ENCODE measurements around the gene MUC13.

Gene MUC13

DNA sequence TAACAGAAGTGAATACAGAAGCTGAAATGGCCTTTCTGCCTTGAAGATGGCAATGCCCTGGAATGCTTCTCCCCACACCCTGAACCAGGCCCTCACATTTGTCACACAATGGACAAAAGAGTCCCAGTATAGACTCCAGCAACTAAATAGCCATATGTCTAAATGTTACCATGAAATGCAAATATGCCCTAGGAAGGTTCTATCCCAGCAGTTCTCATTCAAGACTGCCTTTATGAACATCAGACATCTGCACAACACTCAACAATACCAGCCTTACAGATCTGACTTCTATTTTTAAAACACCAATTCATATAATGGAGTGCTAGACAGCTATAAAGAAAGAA lies 55.2 kb downstream of the MUC13 start:
- Histone ChIP-seq H3K4me2 (peak overlapping the region; percentile 71), H3K4me1 (peaks cover 19% of the 10 kb centered on the region), H3K4me3 (no peak overlapping the region), H3K9ac (no peak overlapping the region), H3K36me3 (no peaks in the 10 kb centered on the region), H4K20me1 (no peaks in the 10 kb centered on the region; the same call in 1 of the 2 replicates), H3K27ac (no peak overlapping the region), H3K9me3 (no peaks in the 10 kb centered on the region), H3K27me3 (peaks cover 13% of the 10 kb centered on the region)
- no peak for TF ChIP-seq Cebpa-rat (IDR thresholded peaks at IDR 0.05)

DNA sequence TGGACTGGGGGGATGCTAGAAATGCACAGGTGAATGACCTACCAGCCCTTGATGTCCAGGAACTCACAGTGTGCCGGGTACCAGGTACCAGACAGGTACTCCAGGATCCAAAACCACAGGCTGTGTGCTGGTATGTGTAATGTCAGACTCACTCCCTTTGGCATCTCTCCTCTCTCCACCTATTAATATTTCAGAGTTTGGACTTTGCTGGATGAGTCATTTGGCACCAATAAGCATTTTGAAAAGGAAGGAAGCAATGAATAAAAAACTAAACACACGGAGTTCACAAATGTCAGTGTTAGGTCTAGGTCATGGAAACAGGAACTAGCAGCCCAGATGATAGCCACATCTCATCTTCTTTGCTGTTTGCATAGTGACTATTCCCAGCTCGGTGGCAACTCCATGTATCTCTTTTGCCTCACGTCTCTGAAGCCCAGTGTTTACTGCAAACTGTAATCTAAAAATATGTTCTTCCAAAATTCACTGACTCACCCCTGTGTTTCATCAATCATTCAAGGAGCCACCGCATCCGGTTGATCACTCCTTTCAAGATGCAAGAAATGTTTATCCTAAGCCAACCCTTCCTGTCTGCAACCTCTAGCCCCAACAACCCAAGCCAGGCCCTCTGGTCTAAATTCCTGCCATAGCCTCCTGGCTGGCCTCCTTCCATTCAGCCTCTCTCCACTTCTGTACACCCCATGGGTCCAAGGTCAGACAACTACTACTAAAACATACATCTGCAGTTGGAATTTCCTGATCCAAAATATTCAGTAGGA lies 55.8 kb downstream of the MUC13 start:
- Histone ChIP-seq H3K27ac (no peak overlapping the region), H3K4me2 (peak overlapping the region; percentile 71), H3K4me1 (peaks cover 19% of the 10 kb centered on the region), H3K27me3 (peaks cover 8% of the 10 kb centered on the region), H3K9me3 (no peaks in the 10 kb centered on the region), H3K36me3 (no peaks in the 10 kb centered on the region), H3K4me3 (no peak overlapping the region), H3K9ac (no peak overlapping the region), H4K20me1 (no peaks in the 10 kb centered on the region; the same call in 1 of the 2 replicates)
- no peak for TF ChIP-seq Cebpa-rat (IDR thresholded peaks at IDR 0.05)

DNA sequence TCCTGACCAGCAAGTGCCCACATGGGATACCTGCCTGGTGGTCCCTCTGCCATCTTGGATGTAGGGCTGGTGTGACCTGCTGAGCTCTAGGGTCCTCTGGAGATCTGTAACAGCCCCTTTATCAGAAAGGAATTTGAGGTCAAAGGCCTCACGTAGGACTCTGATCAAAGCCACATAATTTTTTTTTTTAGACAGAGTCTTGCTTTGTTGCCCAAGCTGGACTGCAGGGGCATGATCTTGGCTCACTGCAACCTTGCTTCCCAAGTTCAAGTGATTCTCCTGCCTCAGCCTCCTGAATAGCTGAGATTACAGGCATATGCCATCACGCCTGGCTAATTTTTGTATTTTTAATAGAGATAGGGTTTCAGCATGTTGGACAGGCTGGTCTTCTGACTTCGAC lies 56.9 kb downstream of the MUC13 start:
- no peaks in the 10 kb centered on the region for H4K20me1 ChIP-seq
- no peak for TF ChIP-seq Cebpa-rat (IDR thresholded peaks at IDR 0.05)
- H3K9me3 ChIP-seq: no peaks in the 10 kb centered on the region
- H3K27me3 ChIP-seq: no peaks in the 10 kb centered on the region
- H3K4me2 ChIP-seq: no peak overlapping the region
- no peaks in the 10 kb centered on the region for H3K36me3 ChIP-seq
- no peak overlapping the region for H3K9ac ChIP-seq
- H3K27ac ChIP-seq: no peak overlapping the region
- no peak overlapping the region for H3K4me3 ChIP-seq
- peaks cover 19% of the 10 kb centered on the region for H3K4me1 ChIP-seq

DNA sequence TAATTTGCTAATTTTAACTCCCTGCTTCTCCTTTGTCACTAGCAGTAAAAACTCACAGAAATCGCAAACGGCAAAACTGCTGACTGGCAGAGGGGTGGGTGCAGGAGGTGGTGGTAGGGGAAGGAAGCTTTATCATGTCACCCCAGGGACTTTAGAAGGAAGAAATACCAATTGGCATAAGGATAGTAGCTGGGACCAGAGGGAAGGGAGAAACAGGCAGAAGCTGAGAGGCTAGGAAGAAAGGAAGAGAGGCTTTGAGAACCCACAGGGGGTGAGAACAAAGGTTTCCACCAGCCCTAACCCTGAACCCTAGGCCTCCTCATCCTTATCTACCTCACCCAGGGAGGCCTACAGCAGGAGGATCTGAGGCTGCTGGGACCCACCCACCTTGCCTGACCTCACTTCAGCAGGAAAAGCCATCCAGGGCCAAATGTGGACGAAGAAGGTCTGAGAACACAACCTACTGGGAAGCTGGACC lies 58.1 kb downstream of the MUC13 start:
- Histone ChIP-seq H3K4me2 (peak overlapping the region; percentile 41), H3K36me3 (no peaks in the 10 kb centered on the region), H3K27ac (no peak overlapping the region), H3K27me3 (no peaks in the 10 kb centered on the region), H3K9me3 (no peaks in the 10 kb centered on the region), H4K20me1 (no peaks in the 10 kb centered on the region), H3K9ac (no peak overlapping the region; the same call in 1 of the 2 replicates), H3K4me1 (peaks cover 19% of the 10 kb centered on the region), H3K4me3 (no peak overlapping the region)
- no peak for TF ChIP-seq Cebpa-rat (IDR thresholded peaks at IDR 0.05)

DNA sequence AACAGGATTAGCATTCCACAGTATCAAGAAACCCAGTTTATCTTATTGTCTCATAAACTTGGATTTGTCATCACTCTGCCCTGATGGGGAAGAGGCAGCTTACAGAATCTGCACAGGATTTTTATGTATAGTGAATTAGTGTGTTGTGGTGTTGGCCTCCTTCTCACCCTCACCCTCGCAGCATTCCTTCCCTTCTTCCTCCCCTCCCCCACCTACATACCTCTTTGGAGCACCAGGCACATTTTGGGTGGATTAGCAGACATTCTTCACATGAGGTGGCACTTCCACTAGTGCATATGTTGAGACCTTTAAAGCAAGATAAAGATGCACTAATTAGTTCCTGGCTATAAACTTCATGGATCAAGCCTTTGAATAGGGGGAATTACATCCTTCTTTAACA lies 61.3 kb downstream of the MUC13 start:
- Histone ChIP-seq H3K4me3 (no peak overlapping the region), H3K27ac (no peak overlapping the region), H3K4me2 (no peak overlapping the region), H4K20me1 (no peaks in the 10 kb centered on the region), H3K27me3 (no peaks in the 10 kb centered on the region), H3K9me3 (no peaks in the 10 kb centered on the region), H3K36me3 (no peaks in the 10 kb centered on the region), H3K9ac (no peak overlapping the region), H3K4me1 (peaks cover 7% of the 10 kb centered on the region; the same call in 1 of the 2 replicates)
- no peak for TF ChIP-seq Cebpa-rat (IDR thresholded peaks at IDR 0.05)

DNA sequence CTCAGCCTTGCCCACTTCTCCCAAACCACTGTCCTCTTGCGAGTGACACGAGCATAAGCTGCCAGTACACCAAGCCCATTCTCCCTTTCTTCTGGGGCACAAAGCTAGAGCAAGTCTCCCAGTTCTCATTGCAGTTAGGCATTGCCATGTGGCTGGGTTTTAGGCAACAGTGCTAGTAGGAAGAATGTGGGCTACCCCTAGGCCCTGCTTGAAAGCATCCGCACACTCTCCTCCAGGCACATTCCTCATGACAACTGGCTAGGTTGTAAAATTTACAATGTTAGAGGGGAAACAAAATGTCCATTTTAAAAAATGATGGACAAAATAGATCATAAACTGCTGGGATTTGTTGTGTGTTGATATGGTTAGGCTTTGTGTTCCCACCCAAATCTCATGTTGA lies 67.0 kb downstream of the MUC13 start:
- no peak for TF ChIP-seq Cebpa-rat (IDR thresholded peaks at IDR 0.05)
- Histone ChIP-seq H3K4me3 (no peak overlapping the region), H3K9ac (no peak overlapping the region), H4K20me1 (no peaks in the 10 kb centered on the region), H3K9me3 (no peaks in the 10 kb centered on the region), H3K27ac (no peak overlapping the region), H3K36me3 (no peaks in the 10 kb centered on the region), H3K4me1 (no peaks in the 10 kb centered on the region), H3K4me2 (no peak overlapping the region), H3K27me3 (no peaks in the 10 kb centered on the region)

DNA sequence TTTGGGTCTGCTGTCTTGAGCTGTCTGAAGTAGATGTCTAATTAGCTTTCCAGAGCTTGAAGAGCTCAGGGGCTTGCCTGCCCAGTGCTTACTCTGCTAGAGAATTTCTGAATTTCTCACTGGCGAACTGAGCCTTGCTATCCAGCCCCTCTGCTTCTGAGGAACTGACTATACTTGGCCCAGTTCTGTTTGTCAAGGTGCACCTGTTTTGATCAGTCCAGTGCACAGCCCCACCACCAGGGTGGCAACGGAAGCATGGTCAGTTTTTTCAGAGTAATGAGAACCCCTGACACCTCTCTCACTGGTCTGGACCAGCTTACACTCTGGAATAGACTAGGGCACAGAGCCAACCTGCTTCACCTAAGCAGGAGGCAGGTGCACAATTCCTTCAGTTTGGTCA lies 72.5 kb downstream of the MUC13 start:
- H3K4me1 ChIP-seq: no peaks in the 10 kb centered on the region
- no peak for TF ChIP-seq Cebpa-rat (IDR thresholded peaks at IDR 0.05)
- H3K27ac ChIP-seq: no peak overlapping the region
- no peaks in the 10 kb centered on the region for H3K27me3 ChIP-seq
- H4K20me1 ChIP-seq: no peaks in the 10 kb centered on the region
- no peaks in the 10 kb centered on the region for H3K36me3 ChIP-seq
- H3K4me3 ChIP-seq: no peak overlapping the region
- no peak overlapping the region for H3K4me2 ChIP-seq
- H3K9ac ChIP-seq: no peak overlapping the region
- no peaks in the 10 kb centered on the region for H3K9me3 ChIP-seq

DNA sequence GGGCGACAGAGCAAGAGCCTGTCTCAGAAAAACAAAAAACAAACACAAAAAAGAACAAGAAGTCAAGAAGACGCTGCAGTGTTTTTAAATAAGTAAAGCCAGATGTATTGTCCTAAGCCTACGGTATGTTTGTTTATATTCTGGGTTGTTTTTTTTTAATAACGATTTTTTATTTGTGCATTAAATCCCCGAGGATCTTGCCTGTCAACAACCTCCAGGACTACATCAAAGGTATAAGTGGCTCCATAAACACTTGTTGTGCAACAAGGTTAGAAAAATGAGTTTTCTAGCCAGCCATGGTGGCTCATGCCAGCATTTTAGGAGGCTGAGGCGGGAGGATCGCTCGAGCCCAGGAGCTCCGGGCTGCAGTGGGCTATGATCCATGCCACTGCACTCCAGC lies 73.5 kb downstream of the MUC13 start:
- Histone ChIP-seq H3K4me2 (no peak overlapping the region), H3K36me3 (no peaks in the 10 kb centered on the region), H3K27ac (no peak overlapping the region), H4K20me1 (no peaks in the 10 kb centered on the region), H3K27me3 (no peaks in the 10 kb centered on the region), H3K9me3 (no peaks in the 10 kb centered on the region), H3K4me1 (no peaks in the 10 kb centered on the region), H3K9ac (no peak overlapping the region), H3K4me3 (no peak overlapping the region)
- TF ChIP-seq Cebpa-rat (IDR thresholded peaks at IDR 0.05): no peak

DNA sequence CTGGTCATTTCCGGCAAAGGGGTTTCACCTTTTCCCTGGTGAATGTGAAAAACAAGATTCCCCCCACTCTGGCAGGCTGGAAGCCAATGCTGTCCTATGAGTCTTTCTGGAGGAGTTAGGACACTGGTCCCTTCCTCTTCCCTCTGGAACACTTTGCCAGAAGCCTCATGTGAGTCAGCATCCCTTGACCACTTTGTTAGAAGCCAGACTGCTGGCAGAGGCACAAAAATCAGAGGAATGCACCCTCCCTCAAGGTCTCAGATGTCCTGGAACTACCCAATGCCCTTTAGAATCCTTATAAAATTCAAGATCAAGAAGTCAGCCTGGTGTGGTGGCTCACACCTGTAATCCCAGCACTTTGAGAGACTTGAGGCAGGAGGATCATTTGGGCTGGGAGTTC lies 74.0 kb downstream of the MUC13 start:
- no peak overlapping the region for H3K9ac ChIP-seq
- no peaks in the 10 kb centered on the region for H4K20me1 ChIP-seq
- no peak overlapping the region for H3K27ac ChIP-seq
- no peaks in the 10 kb centered on the region for H3K9me3 ChIP-seq
- no peak overlapping the region for H3K4me2 ChIP-seq
- H3K4me3 ChIP-seq: no peak overlapping the region
- no peaks in the 10 kb centered on the region for H3K36me3 ChIP-seq
- no peaks in the 10 kb centered on the region for H3K27me3 ChIP-seq
- TF ChIP-seq Cebpa-rat (IDR thresholded peaks at IDR 0.05): no peak
- H3K4me1 ChIP-seq: no peaks in the 10 kb centered on the region

DNA sequence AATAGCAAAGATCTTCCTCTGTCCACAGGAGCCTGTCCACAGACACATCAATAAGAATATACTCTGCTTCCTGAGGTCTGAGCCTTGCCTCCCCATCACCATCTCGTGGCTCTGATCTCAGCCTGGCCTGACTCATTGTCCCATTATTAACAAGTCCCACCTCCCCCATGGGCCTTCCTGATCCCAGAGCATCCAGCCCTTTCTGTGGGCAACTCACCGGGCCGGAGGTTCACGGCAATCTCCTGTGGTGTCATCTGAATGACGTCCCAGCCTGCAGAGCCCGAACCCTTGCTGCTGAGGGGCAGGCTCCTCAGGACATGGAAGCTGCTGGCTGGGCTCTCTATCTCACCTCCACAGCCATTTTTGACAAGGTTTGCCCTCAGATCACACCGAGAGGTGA lies 75.5 kb downstream of the MUC13 start:
- Histone ChIP-seq H3K27ac (no peak overlapping the region), H3K36me3 (no peaks in the 10 kb centered on the region), H3K4me3 (no peak overlapping the region), H3K4me2 (no peak overlapping the region), H3K9ac (no peak overlapping the region), H3K27me3 (no peaks in the 10 kb centered on the region), H4K20me1 (no peaks in the 10 kb centered on the region), H3K9me3 (no peaks in the 10 kb centered on the region), H3K4me1 (no peaks in the 10 kb centered on the region)
- no peak for TF ChIP-seq Cebpa-rat (IDR thresholded peaks at IDR 0.05)

DNA sequence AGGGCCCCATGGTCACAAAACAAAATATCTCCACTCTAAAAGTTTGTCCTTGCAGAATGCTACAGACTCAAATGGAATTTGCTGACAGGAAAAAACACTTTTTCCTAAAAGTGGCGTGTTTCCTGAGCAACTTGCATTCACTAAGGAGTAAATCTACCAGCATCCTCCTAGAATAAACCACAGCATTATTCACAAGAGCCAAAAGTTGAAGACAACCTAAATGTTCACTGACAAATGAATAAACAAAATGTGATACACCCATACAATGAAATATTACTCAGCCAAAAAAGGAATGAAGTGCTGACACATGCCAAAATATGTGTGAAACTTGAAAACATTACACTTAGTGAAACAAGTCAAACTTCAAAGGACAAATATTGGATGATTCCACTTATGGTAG lies 76.3 kb downstream of the MUC13 start:
- no peak for TF ChIP-seq Cebpa-rat (IDR thresholded peaks at IDR 0.05)
- Histone ChIP-seq H3K9ac (no peak overlapping the region), H3K27me3 (no peaks in the 10 kb centered on the region), H3K36me3 (no peaks in the 10 kb centered on the region), H3K4me1 (no peaks in the 10 kb centered on the region), H3K9me3 (no peaks in the 10 kb centered on the region), H3K27ac (no peak overlapping the region), H3K4me2 (no peak overlapping the region), H3K4me3 (no peak overlapping the region), H4K20me1 (no peaks in the 10 kb centered on the region)
